Measurements from ENCODE around the gene CYP4F11. TPM values are rescaled to one million over a fixed set of nuclear protein-coding genes. Genes with fewer than 3 reads are reported as not detected.
"Not testable (repeated sequence)": the region's sequence is repeated elsewhere in the genome, so short reads cannot be mapped to it uniquely, and the experiment has no call there.

Gene CYP4F11
- total RNA-seq, result not detected

DNA sequence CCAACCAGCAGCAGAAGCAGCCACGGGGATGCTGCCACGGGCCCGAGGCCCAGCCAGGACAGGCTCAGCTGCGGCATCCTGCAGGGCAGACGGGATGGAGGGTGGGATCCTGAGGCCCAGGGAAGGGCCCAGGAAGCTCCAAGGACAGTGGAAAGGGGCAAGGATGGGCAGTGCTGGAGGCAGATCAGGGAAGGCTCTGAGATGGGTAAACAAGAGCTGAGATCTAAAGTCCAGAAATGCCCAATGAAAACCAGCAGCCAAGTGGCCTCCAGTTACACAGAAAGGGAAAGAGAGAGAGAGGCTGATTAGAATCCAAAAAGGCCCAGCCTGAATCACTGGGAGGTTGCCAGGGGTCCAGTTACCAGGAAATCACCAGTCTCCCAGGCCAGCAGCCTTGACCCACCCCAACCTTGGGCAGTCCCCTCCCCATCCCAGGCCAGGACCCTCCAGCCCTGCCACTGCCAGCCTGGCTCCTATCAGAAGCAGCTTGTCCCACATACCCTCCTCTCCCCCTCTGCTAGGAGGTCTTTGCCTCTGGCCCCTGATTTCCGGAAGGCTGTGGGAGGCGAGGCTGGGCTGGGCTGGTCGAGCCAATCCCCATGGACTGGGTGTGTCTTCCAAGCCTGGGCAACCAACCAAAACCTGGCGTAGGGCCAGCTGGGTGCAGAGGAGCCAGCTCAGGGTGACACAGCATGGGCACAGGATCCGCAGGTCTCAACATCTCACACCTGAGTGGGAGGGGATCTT lies at the start of gene CYP4F11:
CYP4F11 (minus strand) TSS at position 198 of the 747 bp plus-strand sequence; CDS start at position 77, 121 bp downstream.
- Histone ChIP-seq H3K9me3 (ENCODE audit: control insufficient read depth in 3 of 3, low read length in 3 of 3) (peaks cover 0 to 2% (median 2%) of the 10 kb centered on the region in 3 donors), H3K27me3 (ENCODE audit: control insufficient read depth in 3 of 3, insufficient read depth in 3 of 3, low read length in 3 of 3) (peaks cover 13 to 36% (median 33%) of the 10 kb centered on the region in 3 donors), H3K4me1 (ENCODE audit: control insufficient read depth in 3 of 3, insufficient read depth in 3 of 3, low read length in 3 of 3) (no peaks in the 10 kb centered on the region), H3K9ac (ENCODE audit: low read depth in 1 of 3, low read length in 3 of 3) (no peak within 1 kb of the TSS), H3K36me3 (ENCODE audit: control insufficient read depth in 3 of 3, insufficient read depth in 3 of 3, low read length in 3 of 3) (no peaks in the 10 kb centered on the region), H3K4me3 (ENCODE audit: low read length in 3 of 3) (no peak within 1 kb of the TSS), H3K27ac (ENCODE audit: low read depth, low read length) (no peak within 1 kb of the TSS)

DNA sequence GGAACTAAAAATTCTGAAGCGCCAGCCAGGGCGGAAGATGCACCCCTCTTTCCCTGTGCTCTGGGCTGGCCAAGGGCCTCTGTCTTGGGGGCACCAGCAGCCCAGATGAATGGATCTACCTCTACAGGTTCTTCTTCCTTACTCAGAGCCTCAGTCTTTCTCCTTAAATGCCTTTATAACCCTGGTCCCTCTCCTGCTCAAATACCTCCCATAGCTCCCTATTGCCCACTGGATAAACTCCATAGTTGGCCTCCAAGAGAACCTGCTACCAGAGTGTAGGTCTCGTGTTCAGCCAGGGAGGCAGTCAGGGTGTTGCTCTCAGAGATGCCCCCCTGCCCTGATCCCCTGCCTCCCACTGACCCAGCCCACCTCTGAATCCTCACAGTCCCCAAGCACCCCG lies 45.0 kb upstream of the CYP4F11 start:
- Histone ChIP-seq H3K27me3 (ENCODE audit: control insufficient read depth in 3 of 3, insufficient read depth in 3 of 3, low read length in 3 of 3) (peaks cover 0 to 13% (median 4%) of the 10 kb centered on the region in 3 donors), H3K36me3 (ENCODE audit: control insufficient read depth in 3 of 3, insufficient read depth in 3 of 3, low read length in 3 of 3) (no peaks in the 10 kb centered on the region), H3K9ac (ENCODE audit: low read depth in 1 of 3, low read length in 3 of 3) (no peak overlapping the region), H3K9me3 (ENCODE audit: control insufficient read depth in 3 of 3, low read length in 3 of 3) (peaks cover 0 to 3% (median 0%) of the 10 kb centered on the region in 3 donors), H3K27ac (ENCODE audit: low read depth, low read length) (no peak overlapping the region), H3K4me1 (ENCODE audit: control insufficient read depth in 3 of 3, insufficient read depth in 3 of 3, low read length in 3 of 3) (no peaks in the 10 kb centered on the region), H3K4me3 (ENCODE audit: low read length in 3 of 3) (no peak overlapping the region)

GRCh38 chr19:15977690-15978089 lies 43.4 kb upstream of the CYP4F11 start:
- H3K36me3 ChIP-seq (ENCODE audit: control insufficient read depth in 3 of 3, insufficient read depth in 3 of 3, low read length in 3 of 3), result no peaks in the 10 kb centered on the region
- H3K27me3 ChIP-seq (ENCODE audit: control insufficient read depth in 3 of 3, insufficient read depth in 3 of 3, low read length in 3 of 3), result peaks cover 0 to 15% (median 4%) of the 10 kb centered on the region in 3 donors
- no peak overlapping the region for H3K4me3 ChIP-seq (ENCODE audit: low read length in 3 of 3)
- no peak overlapping the region for H3K27ac ChIP-seq (ENCODE audit: low read depth, low read length)
- peaks cover 0 to 3% (median 0%) of the 10 kb centered on the region in 3 donors for H3K9me3 ChIP-seq (ENCODE audit: control insufficient read depth in 3 of 3, low read length in 3 of 3)
- no peaks in the 10 kb centered on the region for H3K4me1 ChIP-seq (ENCODE audit: control insufficient read depth in 3 of 3, insufficient read depth in 3 of 3, low read length in 3 of 3)
- H3K9ac ChIP-seq (ENCODE audit: low read depth in 1 of 3, low read length in 3 of 3), result no peak overlapping the region

GRCh38 chr19:15976836-15977689 lies 42.7 kb upstream of the CYP4F11 start:
- H3K27me3 ChIP-seq (ENCODE audit: control insufficient read depth in 3 of 3, insufficient read depth in 3 of 3, low read length in 3 of 3), result peaks cover 0 to 15% (median 4%) of the 10 kb centered on the region in 3 donors
- no peak overlapping the region for H3K4me3 ChIP-seq (ENCODE audit: low read length in 3 of 3)
- no peak overlapping the region for H3K9ac ChIP-seq (ENCODE audit: low read depth in 1 of 3, low read length in 3 of 3)
- no peak overlapping the region for H3K27ac ChIP-seq (ENCODE audit: low read depth, low read length)
- H3K4me1 ChIP-seq (ENCODE audit: control insufficient read depth in 3 of 3, insufficient read depth in 3 of 3, low read length in 3 of 3), result no peaks in the 10 kb centered on the region
- peaks cover 0 to 3% (median 0%) of the 10 kb centered on the region in 3 donors for H3K9me3 ChIP-seq (ENCODE audit: control insufficient read depth in 3 of 3, low read length in 3 of 3)
- H3K36me3 ChIP-seq (ENCODE audit: control insufficient read depth in 3 of 3, insufficient read depth in 3 of 3, low read length in 3 of 3), result no peaks in the 10 kb centered on the region

GRCh38 chr19:15974856-15975255 lies 40.5 kb upstream of the CYP4F11 start:
- Histone ChIP-seq H3K36me3 (ENCODE audit: control insufficient read depth in 3 of 3, insufficient read depth in 3 of 3, low read length in 3 of 3) (no peaks in the 10 kb centered on the region), H3K27ac (ENCODE audit: low read depth, low read length) (no peak overlapping the region), H3K4me3 (ENCODE audit: low read length in 3 of 3) (no peak overlapping the region), H3K9me3 (ENCODE audit: control insufficient read depth in 3 of 3, low read length in 3 of 3) (no peaks in the 10 kb centered on the region), H3K27me3 (ENCODE audit: control insufficient read depth in 3 of 3, insufficient read depth in 3 of 3, low read length in 3 of 3) (peaks cover 0 to 11% (median 4%) of the 10 kb centered on the region in 3 donors), H3K9ac (ENCODE audit: low read depth in 1 of 3, low read length in 3 of 3) (no peak overlapping the region), H3K4me1 (ENCODE audit: control insufficient read depth in 3 of 3, insufficient read depth in 3 of 3, low read length in 3 of 3) (no peaks in the 10 kb centered on the region)

GRCh38 chr19:15972043-15972442 lies 37.7 kb upstream of the CYP4F11 start:
- not testable (repeated sequence) for H3K4me1 ChIP-seq (ENCODE audit: control insufficient read depth in 3 of 3, insufficient read depth in 3 of 3, low read length in 3 of 3); H3K27me3 ChIP-seq (ENCODE audit: control insufficient read depth in 3 of 3, insufficient read depth in 3 of 3, low read length in 3 of 3); H3K9ac ChIP-seq (ENCODE audit: low read depth in 1 of 3, low read length in 3 of 3); H3K4me3 ChIP-seq (ENCODE audit: low read length in 3 of 3); H3K9me3 ChIP-seq (ENCODE audit: control insufficient read depth in 3 of 3, low read length in 3 of 3); H3K27ac ChIP-seq (ENCODE audit: low read depth, low read length); H3K36me3 ChIP-seq (ENCODE audit: control insufficient read depth in 3 of 3, insufficient read depth in 3 of 3, low read length in 3 of 3)

DNA sequence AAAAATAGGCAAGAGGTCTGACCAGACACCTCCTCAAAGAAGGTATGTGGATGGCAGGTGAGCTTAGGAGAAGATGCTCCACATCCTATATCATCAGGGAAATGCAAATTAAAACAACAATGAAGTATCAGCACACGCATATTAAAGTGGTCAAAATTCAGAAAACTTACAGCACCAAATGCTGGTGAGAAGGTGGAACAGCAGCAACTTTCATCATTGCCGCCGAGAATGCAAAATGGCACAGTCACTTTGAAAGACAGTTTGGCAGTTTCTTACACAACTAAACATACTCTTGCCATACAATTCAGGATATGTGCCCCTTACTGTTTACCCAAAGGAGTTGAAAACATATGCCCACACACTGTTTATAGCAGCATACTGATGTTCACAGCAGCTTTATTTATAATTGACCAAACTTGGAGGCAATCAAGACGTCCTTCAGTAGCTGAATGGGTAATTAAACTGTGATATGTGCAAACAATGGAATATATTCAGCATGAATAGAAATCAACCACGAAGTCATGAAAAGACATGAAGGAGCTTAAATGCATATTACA lies 37.0 kb upstream of the CYP4F11 start:
- H3K27ac ChIP-seq (ENCODE audit: low read depth, low read length), result no peak overlapping the region
- no peaks in the 10 kb centered on the region for H3K36me3 ChIP-seq (ENCODE audit: control insufficient read depth in 3 of 3, insufficient read depth in 3 of 3, low read length in 3 of 3)
- H3K27me3 ChIP-seq (ENCODE audit: control insufficient read depth in 3 of 3, insufficient read depth in 3 of 3, low read length in 3 of 3), result peaks cover 0 to 6% (median 4%) of the 10 kb centered on the region in 3 donors
- no peaks in the 10 kb centered on the region for H3K9me3 ChIP-seq (ENCODE audit: control insufficient read depth in 3 of 3, low read length in 3 of 3)
- no peak overlapping the region for H3K4me3 ChIP-seq (ENCODE audit: low read length in 3 of 3)
- H3K4me1 ChIP-seq (ENCODE audit: control insufficient read depth in 3 of 3, insufficient read depth in 3 of 3, low read length in 3 of 3), result no peaks in the 10 kb centered on the region
- H3K9ac ChIP-seq (ENCODE audit: low read depth in 1 of 3, low read length in 3 of 3), result no peak overlapping the region

GRCh38 chr19:15964231-15964630 lies 29.9 kb upstream of the CYP4F11 start:
- Histone ChIP-seq H3K9me3 (ENCODE audit: control insufficient read depth in 3 of 3, low read length in 3 of 3) (peaks cover 2 to 3% (median 3%) of the 10 kb centered on the region in 3 donors), H3K27ac (ENCODE audit: low read depth, low read length) (no peak overlapping the region), H3K4me1 (ENCODE audit: control insufficient read depth in 3 of 3, insufficient read depth in 3 of 3, low read length in 3 of 3) (no peaks in the 10 kb centered on the region), H3K36me3 (ENCODE audit: control insufficient read depth in 3 of 3, insufficient read depth in 3 of 3, low read length in 3 of 3) (no peaks in the 10 kb centered on the region), H3K4me3 (ENCODE audit: low read length in 3 of 3) (no peak overlapping the region), H3K9ac (ENCODE audit: low read depth in 1 of 3, low read length in 3 of 3) (no peak overlapping the region), H3K27me3 (ENCODE audit: control insufficient read depth in 3 of 3, insufficient read depth in 3 of 3, low read length in 3 of 3) (peaks cover 0 to 6% (median 3%) of the 10 kb centered on the region in 3 donors)

- Histone ChIP-seq H3K4me1 (ENCODE audit: control insufficient read depth in 3 of 3, insufficient read depth in 3 of 3, low read length in 3 of 3) (no peaks in the 10 kb centered on the region), H3K9ac (ENCODE audit: low read depth in 1 of 3, low read length in 3 of 3) (no peak overlapping the region), H3K27ac (ENCODE audit: low read depth, low read length) (no peak overlapping the region), H3K36me3 (ENCODE audit: control insufficient read depth in 3 of 3, insufficient read depth in 3 of 3, low read length in 3 of 3) (no peaks in the 10 kb centered on the region), H3K9me3 (ENCODE audit: control insufficient read depth in 3 of 3, low read length in 3 of 3) (peaks cover 2 to 3% (median 3%) of the 10 kb centered on the region in 3 donors), H3K27me3 (ENCODE audit: control insufficient read depth in 3 of 3, insufficient read depth in 3 of 3, low read length in 3 of 3) (peaks cover 0 to 6% (median 3%) of the 10 kb centered on the region in 3 donors), H3K4me3 (ENCODE audit: low read length in 3 of 3) (no peak overlapping the region)
These were observed 28.0 kb upstream of the CYP4F11 start for GRCh38 chr19:15962319-15962718.
